Endothelial cell of umbilical vein (primary cell): ENCODE results near the gene TYRO3. TPM values are rescaled to one million over a fixed set of nuclear protein-coding genes. Genes with fewer than 3 reads are reported as not detected.

Source experiments
- BruUV-seq: library from RNA; stranded (reverse); fragments of 400-500 nt; replicated peaks from 2 replicates; lab custom pipeline; 2021; lab: Mats Ljungman, UMichigan
- CTCF ChIA-PET: fragments of 300-600, 350-600 bp; sonication (Branson Sonifier 250); formaldehyde crosslinking; loops from one replicate; lab custom pipeline; 2021; ENCODE audit warnings: antibody characterized with exemption, inconsistent platforms; lab: Charles Lee
- POLR2A ChIA-PET: fragments of 300-600, 350-600 bp; sonication (Branson Sonifier 250); formaldehyde crosslinking; loops from one replicate; lab custom pipeline; 2021; ENCODE audit warnings: antibody characterized with exemption, inconsistent platforms; lab: Charles Lee
- DNase-seq: peaks from one replicate; pipeline ENCODE4 v3.0.0-alpha.2; 2011; ENCODE audit warnings: low read depth, low spot score
- FAIRE-seq: peaks from 2 replicates; lab custom pipeline; 2011; peaks lifted over from hg19 to GRCh38; lab: Jason Lieb, UNC
- H2AFZ ChIP-seq: 2 replicates; pipeline ENCODE4 v1.6.0; 2012; ENCODE audit warnings: low read depth, low read length, control low read depth, inconsistent platforms
- H3K27ac ChIP-seq: 2 replicates; pipeline ENCODE4 v1.5.1; 2011; ENCODE audit warnings: low read depth, mild to moderate bottlenecking, control low read depth, low read length, moderate library complexity; ENCODE audit not compliant: insufficient read depth
- H3K27me3 ChIP-seq, 2 experiments: 2 replicates each; pipeline versions ENCODE4 v1.6.0 to v1.6.1; 2011; ENCODE audit warnings: low read length in 2 of 2, mixed read lengths in 1 of 2; ENCODE audit not compliant: control insufficient read depth in 2 of 2, insufficient read depth in 2 of 2
- H3K36me3 ChIP-seq, 2 experiments: 2 replicates in 1 of 2; 3 replicates in 1 of 2; pipeline ENCODE4 v1.5.1; 2011; ENCODE audit warnings: low read length in 2 of 2, mild to moderate bottlenecking in 1 of 2, moderate library complexity in 1 of 2; ENCODE audit not compliant: control insufficient read depth in 2 of 2, insufficient read depth in 2 of 2; ENCODE audit errors: extremely low read depth in 1 of 2
- H3K4me1 ChIP-seq: 3 replicates; pipeline ENCODE4 v1.5.1; 2011; ENCODE audit warnings: mild to moderate bottlenecking, low read length; ENCODE audit not compliant: control insufficient read depth, insufficient read depth; ENCODE audit errors: extremely low read depth
- H3K4me2 ChIP-seq: 2 replicates; pipeline ENCODE4 v1.6.1; 2011; ENCODE audit warnings: low read length, control low read depth, mixed read lengths; ENCODE audit not compliant: insufficient read depth
- H3K4me3 ChIP-seq, 3 experiments: fragments of 200-600 bp in 1 of 3; sonication (generic), shearing (Covaris generic) in 1 of 3; replicated peaks in 1 of 3; 2 replicates each; pipeline ENCODE4 v1.5.1; 2011 to 2016; ENCODE audit warnings: control low read depth in 3 of 3, low read length in 3 of 3, mild to moderate bottlenecking in 2 of 3, inconsistent platforms in 1 of 3, low read depth in 1 of 3, moderate library complexity in 1 of 3; ENCODE audit not compliant: insufficient read depth in 1 of 3
- H3K79me2 ChIP-seq: 2 replicates; pipeline ENCODE4 v1.6.0; 2012; ENCODE audit warnings: low read length, inconsistent platforms; ENCODE audit not compliant: control insufficient read depth, insufficient read depth
- H3K9ac ChIP-seq: replicated peaks from 2 replicates; pipeline ENCODE3; 2011; ENCODE audit warnings: low read length, control low read depth; ENCODE audit not compliant: insufficient read depth; ENCODE audit errors: extremely low read depth
- H3K9me1 ChIP-seq: replicated peaks from 3 replicates; pipeline ENCODE4 v1.6.0; 2011; ENCODE audit warnings: mild to moderate bottlenecking, low read length; ENCODE audit not compliant: control insufficient read depth, insufficient read depth; ENCODE audit errors: extremely low read depth
- H3K9me3 ChIP-seq: replicated peaks from 2 replicates; pipeline ENCODE4 v1.5.1; 2012; ENCODE audit warnings: low read length, inconsistent platforms; ENCODE audit not compliant: control insufficient read depth, insufficient read depth
- H4K20me1 ChIP-seq: replicated peaks from 2 replicates; pipeline ENCODE3; 2011; ENCODE audit warnings: mild to moderate bottlenecking, low read length; ENCODE audit not compliant: control insufficient read depth, insufficient read depth; ENCODE audit errors: extremely low read depth
- CTCF ChIP-seq, 2 donors: IDR thresholded peaks; 1 replicate in 1 of 2; 2 replicates in 1 of 2; pipeline ENCODE4 v1.5.1; 2011; ENCODE audit warnings: low read length in 2 of 2, mild to moderate bottlenecking in 2 of 2, moderate library complexity in 2 of 2, control low read depth in 1 of 2, inconsistent platforms in 1 of 2, low read depth in 1 of 2; ENCODE audit not compliant: insufficient read depth in 1 of 2; ENCODE audit errors: extremely low read depth in 1 of 2
- EZH2 ChIP-seq: IDR thresholded peaks from 2 replicates; pipeline ENCODE4 v1.6.1; 2012; ENCODE audit warnings: borderline replicate concordance, low read depth, mild to moderate bottlenecking, moderate library complexity, low read length, inconsistent platforms; ENCODE audit not compliant: severe bottlenecking
- FOS ChIP-seq: IDR thresholded peaks from 2 replicates; pipeline ENCODE4 v1.6.1; 2011; ENCODE audit warnings: mild to moderate bottlenecking, low read length, moderate library complexity, borderline replicate concordance; ENCODE audit not compliant: insufficient read depth
- GATA2 ChIP-seq: IDR thresholded peaks from 2 replicates; pipeline ENCODE4 v1.7.0; 2011; ENCODE audit warnings: low read depth, mild to moderate bottlenecking, moderate library complexity, mixed read lengths, low read length; ENCODE audit not compliant: insufficient read length, insufficient read depth
- JUN ChIP-seq: IDR thresholded peaks from 2 replicates; pipeline ENCODE4 v1.6.1; 2011; ENCODE audit warnings: borderline replicate concordance, low read depth; ENCODE audit not compliant: insufficient read length, insufficient read depth
- MYC ChIP-seq: IDR thresholded peaks from one replicate; pipeline ENCODE4 v1.6.1; 2011; ENCODE audit warnings: mild to moderate bottlenecking, low read depth, low read length
- POLR2A ChIP-seq: IDR thresholded peaks from 2 replicates; pipeline ENCODE4 v1.6.1; 2012; ENCODE audit warnings: low read depth, mild to moderate bottlenecking, control low read depth, low read length
- POLR2AphosphoS5 ChIP-seq: IDR thresholded peaks from 2 replicates; pipeline ENCODE4 v1.6.1; 2012; ENCODE audit warnings: low read depth, mild to moderate bottlenecking, control low read depth, low read length, moderate library complexity; ENCODE audit not compliant: insufficient read depth
- dilution Hi-C: fragments of 300-500 bp; cut with MboI; formaldehyde crosslinking; loops from one replicate; pipeline ENCODE4 v1.15.0; 2019; ENCODE audit warnings: low sequenced_read_pairs; ENCODE audit not compliant: extremely low pct_ligation_motif_present
- intact Hi-C: fragments of 100-400 bp; cut with micrococcal nuclease; formaldehyde crosslinking; loops from one replicate; pipeline ENCODE4 v1.10.0; 2022
- polyA plus RNA-seq, 4 experiments: library from polyadenylated mRNA; depleted of rRNA in 3 of 4; stranded (reverse) in 3 of 4; unstranded in 1 of 4; fragments of >200 nt; gene quantifications; 2 replicates each; pipeline versions ENCODE4 v1.2.1 to v1.2.3, GENCODE V29; 2011 to 2012; ENCODE audit warnings: missing spikeins in 1 of 4
- total RNA-seq: library from RNA; stranded (reverse); gene quantifications from 2 replicates; pipeline ENCODE4 v1.2.3, GENCODE V29; 2021
- TF ChIP-seq, protein P1 (sequence below): IDR thresholded peaks from 2 replicates; pipeline ENCODE4 v1.6.1; 2011; ENCODE audit not compliant: insufficient read depth, insufficient read length

The TYRO3 gene
- total and polyA plus RNA-seq, 2 donors (not counting 3 experiments of a cell fraction or from before 2014, with no cell fraction given): 14.1 to 14.5 TPM

DNA sequence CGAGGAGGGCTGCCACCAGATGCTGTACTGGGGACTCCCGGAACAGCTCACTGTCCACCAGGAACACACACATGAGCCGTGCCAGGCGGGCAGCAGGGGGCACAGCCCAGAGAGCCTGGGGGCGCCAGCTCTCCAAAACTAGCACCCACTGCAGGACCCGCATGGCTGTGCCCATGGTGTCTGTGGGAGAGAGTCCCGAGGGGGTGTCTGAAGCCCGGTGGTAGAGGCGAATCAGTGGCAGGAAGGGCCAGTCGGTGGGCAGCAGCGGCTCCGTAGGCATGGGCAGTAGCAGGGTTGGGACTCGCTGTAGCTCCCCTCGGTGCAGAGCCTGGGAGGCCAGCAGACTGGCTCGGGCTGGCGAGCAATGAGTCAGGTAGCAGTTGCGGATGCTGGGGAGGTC lies 38.4 kb upstream of the TYRO3 start:
- DNase-seq (no peak), FAIRE-seq (no peak)
- Histone ChIP-seq H3K4me1 (no peaks in the 10 kb centered on the region), H3K4me3 (no peak overlapping the region), H3K4me2 (no peak overlapping the region), H4K20me1 (no peaks in the 10 kb centered on the region), H3K9ac (no peak overlapping the region), H3K36me3 (peaks cover 0 to 7% of the 10 kb centered on the region in 2 experiments), H3K9me1 (no peaks in the 10 kb centered on the region), H3K27ac (no peak overlapping the region), H2AFZ (no peak overlapping the region), H3K79me2 (no peaks in the 10 kb centered on the region), H3K27me3 (no peaks in the 10 kb centered on the region), H3K9me3 (no peaks in the 10 kb centered on the region)
- BruUV-seq: TSS peak; percentile 15
- POLR2A ChIA-PET: no interaction called here
- dilution Hi-C loops: no loop called here
- TF ChIP-seq EZH2 (no peak), JUN (no peak), FOS (no peak), POLR2AphosphoS5 (no peak), CTCF (IDR thresholded peaks at IDR 0.05; ENCODE audit: extremely low read depth in 1 of 2, insufficient read depth in 1 of 2, low read depth in 1 of 2, low read length in 2 of 2) (no peak), MYC (no peak), GATA2 (no peak), POLR2A (no peak)
- TF ChIP-seq, protein P1, sequence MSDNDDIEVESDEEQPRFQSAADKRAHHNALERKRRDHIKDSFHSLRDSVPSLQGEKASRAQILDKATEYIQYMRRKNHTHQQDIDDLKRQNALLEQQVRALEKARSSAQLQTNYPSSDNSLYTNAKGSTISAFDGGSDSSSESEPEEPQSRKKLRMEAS: no peak
- intact Hi-C loops: no loop called here
- CTCF ChIA-PET: interaction anchor here (1.2 to 1.3 kb wide), 2 partner anchors 11 to 55 kb away, joined by 3 to 4 read pairs; no protein-coding TSS in a partner anchor
